ENCODE data around the gene LANCL3.
"Not testable (repeated sequence)": the region's sequence is repeated elsewhere in the genome, so short reads cannot be mapped to it uniquely, and the experiment has no call there.

The LANCL3 gene

GRCh38 chrX:37571426-37572107 lies at the start of gene LANCL3:
Gene LANCL3, plus strand, starts transcription at chrX:37571661. Its CDS starts 210 bp downstream, at chrX:37571871.
- FAIRE-seq = not testable (repeated sequence)

GRCh38 chrX:37523673-37524072 lies 47.8 kb upstream of the LANCL3 start:
- FAIRE-seq = not testable (repeated sequence)

GRCh38 chrX:37541991-37542390 lies 29.5 kb upstream of the LANCL3 start:
- no peak for FAIRE-seq

GRCh38 chrX:37542791-37543190 lies 28.7 kb upstream of the LANCL3 start:
- no peak for FAIRE-seq

GRCh38 chrX:37543324-37543723 lies 28.1 kb upstream of the LANCL3 start:
- no peak for FAIRE-seq

GRCh38 chrX:37544531-37544930 lies 26.9 kb upstream of the LANCL3 start:
- FAIRE-seq = not testable (repeated sequence)

- FAIRE-seq = no peak
These were observed 26.4 kb upstream of the LANCL3 start for GRCh38 chrX:37545066-37545465.

GRCh38 chrX:37549619-37550018 lies 21.8 kb upstream of the LANCL3 start:
- FAIRE-seq = not testable (repeated sequence)

- no peak for FAIRE-seq
These were observed 18.0 kb upstream of the LANCL3 start for GRCh38 chrX:37553476-37553875.

GRCh38 chrX:37565254-37565653 lies 6.2 kb upstream of the LANCL3 start:
- FAIRE-seq = not testable (repeated sequence)

- not testable (repeated sequence) for FAIRE-seq
These were observed 1.1 kb upstream of the LANCL3 start for GRCh38 chrX:37570349-37570748.

- FAIRE-seq = not testable (repeated sequence)
These were observed 687 bp downstream of the LANCL3 start for GRCh38 chrX:37572108-37572587.

- FAIRE-seq = not testable (repeated sequence)
These were observed 1.7 kb downstream of the LANCL3 start for GRCh38 chrX:37573121-37573520.

GRCh38 chrX:37578045-37578444 lies 6.6 kb downstream of the LANCL3 start:
- no peak for FAIRE-seq

- no peak for FAIRE-seq
These were observed 8.6 kb downstream of the LANCL3 start for GRCh38 chrX:37580080-37580479.

GRCh38 chrX:37587337-37587736 lies 15.9 kb downstream of the LANCL3 start:
- not testable (repeated sequence) for FAIRE-seq

GRCh38 chrX:37590047-37590446 lies 18.6 kb downstream of the LANCL3 start:
- FAIRE-seq = no peak

GRCh38 chrX:37594755-37595382 lies 23.4 kb downstream of the LANCL3 start:
- FAIRE-seq = no peak

GRCh38 chrX:37599729-37600128 lies 28.3 kb downstream of the LANCL3 start:
- no peak for FAIRE-seq

GRCh38 chrX:37603938-37604409 lies 32.5 kb downstream of the LANCL3 start:
- FAIRE-seq = no peak

GRCh38 chrX:37607243-37607642 lies 35.8 kb downstream of the LANCL3 start:
- no peak for FAIRE-seq

GRCh38 chrX:37608156-37608555 lies 36.7 kb downstream of the LANCL3 start:
- no peak for FAIRE-seq

GRCh38 chrX:37609727-37610126 lies 38.3 kb downstream of the LANCL3 start:
- FAIRE-seq = no peak

GRCh38 chrX:37613933-37614332 lies 42.5 kb downstream of the LANCL3 start:
- FAIRE-seq = no peak

All from A204.1 (cell line).